ENCODE results near the gene SYT5. TPM values are rescaled to one million over a fixed set of nuclear protein-coding genes. Genes with fewer than 3 reads are reported as not detected.

SYT5 gene
- total and polyA plus RNA-seq, 4 experiments from 2014 or later, result 0.29 to 0.59 TPM; not detected in 2

- Histone ChIP-seq H3K27me3 (ENCODE audit: insufficient read depth, low read length) (no peaks in the 10 kb centered on the region), H3K4me3 (ENCODE audit: low read length in 2 of 2) (no peak overlapping the region), H3K36me3 (ENCODE audit: insufficient read depth, low read length) (no peaks in the 10 kb centered on the region), H3K9me3 (ENCODE audit: control insufficient read depth in 1 of 2, low read length in 2 of 2) (no peaks in the 10 kb centered on the region), H3K27ac (ENCODE audit: low read depth, low read length) (no peak overlapping the region), H3K4me1 (ENCODE audit: insufficient read depth, low read length) (no peaks in the 10 kb centered on the region)
- Mint-ChIP-seq H3K27ac (peak overlapping the region in 3 of 7 donors; percentile 19 to 70 (median 30)), H3K36me3 (no peaks in the 10 kb centered on the region), H3K4me1 (peaks cover 0 to 9% (median 5%) of the 10 kb centered on the region in 4 donors), H3K4me3 (no peak overlapping the region), H3K9me3 (no peaks in the 10 kb centered on the region), H3K27me3 (peaks cover 9 to 17% of the 10 kb centered on the region in 2 donors)
- ChIA-PET CTCF (ENCODE audit: partially characterized antibody) (no interaction called here), POLR2A (ENCODE audit: partially characterized antibody) (no interaction called here)
- intact Hi-C loops (cut with micrococcal nuclease), result no loop called here
- no peak for DNase-seq
Observed at GRCh38 chr19:55189403-55189835, 9.3 kb upstream of the SYT5 start.

- no peaks in the 10 kb centered on the region for H3K36me3 Mint-ChIP-seq
- H3K36me3 ChIP-seq (ENCODE audit: insufficient read depth, low read length), result no peaks in the 10 kb centered on the region
- H3K4me1 Mint-ChIP-seq, result peaks cover 0 to 9% (median 5%) of the 10 kb centered on the region in 4 donors
- no peaks in the 10 kb centered on the region for H3K4me1 ChIP-seq (ENCODE audit: insufficient read depth, low read length)
- CTCF ChIA-PET (ENCODE audit: partially characterized antibody), result no interaction called here
- peak overlapping the region in 1 of 7 donors; percentile 1 for H3K27ac Mint-ChIP-seq
- no peak overlapping the region for H3K27ac ChIP-seq (ENCODE audit: low read depth, low read length)
- DNase-seq, result no peak
- no peaks in the 10 kb centered on the region for H3K9me3 Mint-ChIP-seq
- H3K9me3 ChIP-seq (ENCODE audit: control insufficient read depth in 1 of 2, low read length in 2 of 2), result no peaks in the 10 kb centered on the region
- peaks cover 13 to 21% of the 10 kb centered on the region in 2 donors for H3K27me3 Mint-ChIP-seq
- no peak overlapping the region for H3K4me3 ChIP-seq (ENCODE audit: low read length in 2 of 2)
- intact Hi-C loops (cut with micrococcal nuclease), result no loop called here
- peak overlapping the region in 1 of 8 donors; percentile 23 for H3K4me3 Mint-ChIP-seq
- H3K27me3 ChIP-seq (ENCODE audit: insufficient read depth, low read length), result no peaks in the 10 kb centered on the region
- POLR2A ChIA-PET (ENCODE audit: partially characterized antibody), result no interaction called here
Observed at GRCh38 chr19:55188625-55189024, 8.5 kb upstream of the SYT5 start.

DNA sequence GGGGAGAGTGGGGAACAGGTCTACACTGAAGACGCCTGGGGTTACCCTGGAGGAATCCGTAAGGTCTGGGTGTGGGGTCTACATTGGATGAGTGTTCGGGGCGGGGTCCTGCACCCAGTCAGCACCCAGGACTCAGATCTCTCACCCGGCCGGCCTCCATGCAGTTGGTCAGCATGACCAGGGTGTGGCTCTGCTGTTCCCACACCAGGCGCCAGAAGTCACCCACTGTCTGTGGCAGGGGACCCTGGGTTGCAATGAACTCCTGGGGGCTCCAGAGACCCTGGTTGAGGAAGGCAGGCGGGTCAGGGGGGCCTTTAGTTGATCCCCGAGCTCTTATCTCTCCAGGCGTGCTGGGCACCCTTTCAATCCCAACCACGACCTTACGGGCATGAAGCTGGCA is 6.0 kb upstream of the SYT5 start:
- Histone ChIP-seq H3K4me3 (ENCODE audit: low read length in 2 of 2) (no peak overlapping the region), H3K36me3 (ENCODE audit: insufficient read depth, low read length) (no peaks in the 10 kb centered on the region), H3K27ac (ENCODE audit: low read depth, low read length) (no peak overlapping the region), H3K27me3 (ENCODE audit: insufficient read depth, low read length) (peaks cover 9% of the 10 kb centered on the region), H3K9me3 (ENCODE audit: control insufficient read depth in 1 of 2, low read length in 2 of 2) (no peaks in the 10 kb centered on the region), H3K4me1 (ENCODE audit: insufficient read depth, low read length) (no peaks in the 10 kb centered on the region)
- no peak for DNase-seq
- ChIA-PET POLR2A (ENCODE audit: partially characterized antibody) (no interaction called here), CTCF (ENCODE audit: partially characterized antibody) (no interaction called here)
- H3K9me3 Mint-ChIP-seq, result no peaks in the 10 kb centered on the region
- intact Hi-C loops (cut with micrococcal nuclease), result no loop called here
- H3K4me1 Mint-ChIP-seq, result peaks cover 0 to 9% (median 5%) of the 10 kb centered on the region in 4 donors
- no peak overlapping the region for H3K4me3 Mint-ChIP-seq
- H3K36me3 Mint-ChIP-seq, result no peaks in the 10 kb centered on the region
- no peak overlapping the region for H3K27ac Mint-ChIP-seq
- peaks cover 10 to 26% of the 10 kb centered on the region in 2 donors for H3K27me3 Mint-ChIP-seq

DNA sequence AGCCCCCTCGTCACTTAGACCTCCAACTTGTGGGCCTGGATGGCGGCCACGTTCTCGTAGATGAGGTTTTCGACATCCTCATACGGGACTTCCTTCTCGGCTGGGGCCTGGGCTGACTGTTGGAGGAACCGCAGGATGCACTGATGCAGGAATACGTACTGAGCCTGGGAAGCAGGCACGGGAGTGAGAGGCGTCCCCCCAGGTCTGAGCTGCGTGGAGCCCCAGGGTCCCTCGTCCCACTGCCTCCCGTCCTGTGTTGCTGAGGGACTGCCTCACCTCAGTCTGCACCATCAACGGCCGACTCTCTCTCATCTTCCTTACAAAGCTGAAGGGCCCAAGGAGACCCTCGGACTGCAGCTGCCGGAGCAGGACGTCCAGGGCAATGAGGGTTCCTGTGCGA is 1.7 kb upstream of the SYT5 start:
- peaks cover 9 to 30% (median 19%) of the 10 kb centered on the region in 4 donors for H3K4me1 Mint-ChIP-seq
- peaks cover 23% of the 10 kb centered on the region for H3K4me1 ChIP-seq (ENCODE audit: insufficient read depth, low read length)
- ChIA-PET CTCF (ENCODE audit: partially characterized antibody) (interaction anchor here (1.3 kb wide), 1 partner anchor 236 kb away, joined by 3 read pairs; no protein-coding TSS in a partner anchor), POLR2A (ENCODE audit: partially characterized antibody) (no interaction called here)
- peaks cover 31% of the 10 kb centered on the region for H3K27me3 ChIP-seq (ENCODE audit: insufficient read depth, low read length)
- H3K27ac Mint-ChIP-seq, result no peak overlapping the region
- intact Hi-C loops (cut with micrococcal nuclease), result no loop called here
- peaks cover 0 to 4% (median 2%) of the 10 kb centered on the region in 8 donors for H3K9me3 Mint-ChIP-seq
- DNase-seq, result no peak
- H3K4me3 ChIP-seq (ENCODE audit: low read length in 2 of 2), result no peak overlapping the region
- peaks cover 32 to 48% of the 10 kb centered on the region in 2 donors for H3K27me3 Mint-ChIP-seq
- no peaks in the 10 kb centered on the region for H3K36me3 ChIP-seq (ENCODE audit: insufficient read depth, low read length)
- peaks cover 0 to 3% of the 10 kb centered on the region in 2 donors for H3K36me3 Mint-ChIP-seq
- H3K4me3 Mint-ChIP-seq, result no peak overlapping the region
- H3K9me3 ChIP-seq (ENCODE audit: control insufficient read depth in 1 of 2, low read length in 2 of 2), result no peaks in the 10 kb centered on the region
- H3K27ac ChIP-seq (ENCODE audit: low read depth, low read length), result no peak overlapping the region

- ChIA-PET CTCF (ENCODE audit: partially characterized antibody) (interaction anchor here (0.7 kb wide), 1 partner anchor 69 kb away, joined by 3 read pairs; no protein-coding TSS in a partner anchor), POLR2A (ENCODE audit: partially characterized antibody) (interaction anchor here (0.7 kb wide), 1 partner anchor 34 kb away, joined by 3 read pairs; no protein-coding TSS in a partner anchor)
- intact Hi-C loops (cut with micrococcal nuclease), result loop anchor here (1.0 to 2.0 kb wide), 4 partner anchors 62 to 297 kb away; partner anchors contain the start of genes PPP1R12C, PPP6R1, RPL28 and ZNF628
- DNase-seq, result peak; percentile 94 to 98 (median 95)
- Mint-ChIP-seq H3K36me3 (peaks cover 0 to 3% of the 10 kb centered on the region in 2 donors), H3K9me3 (peaks cover 0 to 4% (median 2%) of the 10 kb centered on the region in 8 donors), H3K27ac (peak overlapping the region; percentile 87 to 99 (median 96)), H3K4me3 (peak overlapping the region; percentile 66 to 88 (median 83)), H3K27me3 (peaks cover 45 to 61% of the 10 kb centered on the region in 2 donors), H3K4me1 (peaks cover 12 to 37% (median 23%) of the 10 kb centered on the region in 4 donors)
- peak overlapping the region; percentile 42 to 63 for H3K4me3 ChIP-seq (ENCODE audit: low read length in 2 of 2)
- no peaks in the 10 kb centered on the region for H3K9me3 ChIP-seq (ENCODE audit: control insufficient read depth in 1 of 2, low read length in 2 of 2)
- H3K4me1 ChIP-seq (ENCODE audit: insufficient read depth, low read length), result peaks cover 30% of the 10 kb centered on the region
- no peaks in the 10 kb centered on the region for H3K36me3 ChIP-seq (ENCODE audit: insufficient read depth, low read length)
- H3K27ac ChIP-seq (ENCODE audit: low read depth, low read length), result peak overlapping the region; percentile 46
- H3K27me3 ChIP-seq (ENCODE audit: insufficient read depth, low read length), result peaks cover 50% of the 10 kb centered on the region
Observed at GRCh38 chr19:55178781-55179599, 1.1 kb downstream of the SYT5 start.

- Mint-ChIP-seq H3K27ac (peak overlapping the region in 1 of 7 donors; percentile 77), H3K4me3 (peak overlapping the region in 2 of 8 donors; percentile 15 to 20), H3K4me1 (peaks cover 13 to 60% (median 31%) of the 10 kb centered on the region in 4 donors), H3K36me3 (peaks cover 0 to 3% of the 10 kb centered on the region in 2 donors), H3K27me3 (peaks cover 54 to 64% of the 10 kb centered on the region in 2 donors), H3K9me3 (peaks cover 0 to 4% (median 2%) of the 10 kb centered on the region in 8 donors)
- ChIA-PET CTCF (ENCODE audit: partially characterized antibody) (interaction anchor here (2.2 kb wide), 1 partner anchor 16 kb away, joined by 10 read pairs; no protein-coding TSS in a partner anchor), POLR2A (ENCODE audit: partially characterized antibody) (no interaction called here)
- H3K36me3 ChIP-seq (ENCODE audit: insufficient read depth, low read length), result no peaks in the 10 kb centered on the region
- H3K4me1 ChIP-seq (ENCODE audit: insufficient read depth, low read length), result peaks cover 38% of the 10 kb centered on the region
- H3K27ac ChIP-seq (ENCODE audit: low read depth, low read length), result no peak overlapping the region
- H3K4me3 ChIP-seq (ENCODE audit: low read length in 2 of 2), result no peak overlapping the region
- H3K9me3 ChIP-seq (ENCODE audit: control insufficient read depth in 1 of 2, low read length in 2 of 2), result no peaks in the 10 kb centered on the region
- DNase-seq, result no peak
- peaks cover 43% of the 10 kb centered on the region for H3K27me3 ChIP-seq (ENCODE audit: insufficient read depth, low read length)
- intact Hi-C loops (cut with micrococcal nuclease), result no loop called here
Observed at GRCh38 chr19:55176076-55176475, 4.0 kb downstream of the SYT5 start.

Measured in CD4-positive, alpha-beta memory T cell (primary cell).